Measurements from ENCODE around the gene LYG1. TPM values are rescaled to one million over a fixed set of nuclear protein-coding genes. Genes with fewer than 3 reads are reported as not detected.
A peak's percentile ranks its signal among the peaks of the same experiment; 100 is the strongest.

Gene LYG1
- total and polyA plus RNA-seq, 2 of the 13 experiments (the other 11 are each of a cell fraction or from before 2014, with no cell fraction given), result 1.00 to 2.9 TPM

DNA sequence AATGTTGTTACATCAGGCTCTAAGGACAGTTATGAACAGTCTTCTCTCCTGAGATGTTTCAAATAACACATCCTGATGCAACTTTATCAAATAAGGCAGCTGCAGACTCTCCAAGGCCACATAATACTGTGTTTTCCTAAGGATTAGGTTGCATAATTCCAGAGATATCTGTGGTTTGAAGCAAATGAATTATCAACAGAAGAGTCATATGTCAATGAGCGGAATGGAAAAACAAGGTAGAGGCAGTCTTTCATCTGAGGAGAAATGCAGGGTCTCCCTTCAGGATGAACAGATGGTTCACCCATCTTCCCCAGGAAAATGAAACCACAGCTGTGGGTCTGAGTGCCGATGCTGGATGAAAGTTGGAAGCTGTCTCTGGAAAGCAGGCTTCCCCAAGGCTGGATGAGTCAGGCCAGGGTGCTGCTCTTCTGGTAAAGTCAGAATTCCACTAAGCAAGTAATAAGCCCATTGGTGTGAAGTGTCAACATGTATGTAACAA, 22.2 kb downstream of the LYG1 start (continued):
- TF ChIP-seq ZHX2 (IDR thresholded peaks at IDR 0.05; ENCODE audit: low read depth) (peak; percentile 50; the same call in 1 of the 2 replicates), ZHX2 (CRISPR knock-in tag; IDR thresholded peaks at IDR 0.05; ENCODE audit: borderline replicate concordance) (no peak; the same call in 1 of the 2 replicates), KAT7 (CRISPR knock-in tag; IDR thresholded peaks at IDR 0.05; ENCODE audit: borderline replicate concordance) (0 out of 2 replicates have a peak, but pooled peaks have one; percentile 28), ZNF12 (CRISPR knock-in tag; IDR thresholded peaks at IDR 0.05) (peak; percentile 86; the same call in 1 of the 2 replicates), KLF16 (CRISPR knock-in tag; IDR thresholded peaks at IDR 0.05) (peak in 1 of 2 experiments; percentile 94; a peak in 2 of 4 replicates), ZNF674 (CRISPR knock-in tag; IDR thresholded peaks at IDR 0.05; ENCODE audit: low read depth) (0 out of 2 replicates have a peak, but pooled peaks have one; percentile 14), GATAD1 (CRISPR knock-in tag; IDR thresholded peaks at IDR 0.05) (peak; percentile 73; the same call in 1 of the 2 replicates), KAT2B (IDR thresholded peaks at IDR 0.05; ENCODE audit: borderline replicate concordance, low read depth, low read length) (no peak), NFKBIZ (CRISPR knock-in tag; IDR thresholded peaks at IDR 0.05) (peak; percentile 97), ZHX1 (CRISPR knock-in tag; IDR thresholded peaks at IDR 0.05; ENCODE audit: low read depth) (no peak), XRCC5 (optimal IDR thresholded peaks at IDR 0.05; ENCODE audit: low read length) (peak; percentile 60), HNRNPLL (IDR thresholded peaks at IDR 0.05; ENCODE audit: low read depth, low read length, poor library complexity, severe bottlenecking) (no peak), SNAI1 (CRISPR knock-in tag; IDR thresholded peaks at IDR 0.05; ENCODE audit: borderline replicate concordance) (0 out of 2 replicates have a peak, but pooled peaks have one; percentile 66), ZNF605 (CRISPR knock-in tag; IDR thresholded peaks at IDR 0.05) (peak; percentile 4; the same call in 1 of the 2 replicates), ZNF616 (CRISPR knock-in tag; IDR thresholded peaks at IDR 0.05; ENCODE audit: low read depth) (no peak), GTF3A (CRISPR knock-in tag; conservative IDR thresholded peaks at IDR 0.05) (no peak), ZNF207 (IDR thresholded peaks at IDR 0.05; ENCODE audit: borderline replicate concordance) (no peak), MAX (IDR thresholded peaks at IDR 0.05) (peak; percentile 31; the same call in 1 of the 2 replicates), RELA (CRISPR knock-in tag; IDR thresholded peaks at IDR 0.05) (no peak), HNF4A (CRISPR knock-in tag; IDR thresholded peaks at IDR 0.05) (peak; percentile 76), TBL1XR1 (IDR thresholded peaks at IDR 0.05; ENCODE audit: borderline replicate concordance, low read length, partially characterized antibody) (peak; percentile 85), KAT8 (CRISPR knock-in tag; IDR thresholded peaks at IDR 0.05) (peak; percentile 92), ZNF782 (CRISPR knock-in tag; IDR thresholded peaks at IDR 0.05; ENCODE audit: borderline replicate concordance) (peak; percentile 76; the same call in 1 of the 2 replicates)
